Peyer's patch (tissue), 4 donors: Measurements from ENCODE around the gene DGKA.

Source experiments
- CTCF ChIP-seq, 6 experiments: fragments of 450-650 bp in 4 of 6; fragments of 200-600 bp in 2 of 6; sonication (generic) in 1 of 6; IDR thresholded peaks; one replicate each; pipeline ENCODE4 v1.5.1; 2017 to 2019; ENCODE audit warnings: antibody characterized with exemption in 6 of 6, mild to moderate bottlenecking in 3 of 6, moderate library complexity in 1 of 6
- POLR2A ChIP-seq, 2 donors: fragments of 450-650 bp; IDR thresholded peaks; one replicate each; pipeline ENCODE4 v1.5.1; 2017; ENCODE audit warnings: antibody characterized with exemption in 2 of 2, mild to moderate bottlenecking in 2 of 2, moderate library complexity in 2 of 2

- TF ChIP-seq CTCF (IDR thresholded peaks at IDR 0.05) (no peak), POLR2A (IDR thresholded peaks at IDR 0.05) (no peak)
Measured at GRCh38 chr12:55974308-55974730, 43.4 kb downstream of the DGKA start.
